GM23338 (cell line): ENCODE results near the gene NFKBIB. TPM values are rescaled to one million over a fixed set of nuclear protein-coding genes. Genes with fewer than 3 reads are reported as not detected.

ENCODE experiments used
- ATAC-seq: fragments of 200-7000 bp; cut with Tn5 transposase; 3 replicates; pipeline ENCODE4 v1.9.1; 2020
- DNase-seq: peaks from one replicate; pipeline ENCODE4 v3.0.0-alpha.2; 2015; ENCODE audit warnings: low spot score
- H2AFZ ChIP-seq: fragments of 200-600 bp; sonication (generic); 2 replicates; pipeline ENCODE4 v1.8.0; 2016; ENCODE audit warnings: antibody characterized with exemption, mild to moderate bottlenecking, moderate library complexity
- H3F3A ChIP-seq: fragments of 200-600 bp; sonication (generic); replicated peaks from 2 replicates; pipeline ENCODE4 v1.8.0; 2017; ENCODE audit warnings: antibody characterized with exemption, mixed run types, low read depth
- H3K27ac ChIP-seq: fragments of 200-600 bp; sonication (generic); 2 replicates; pipeline ENCODE4 v1.6.1; 2016; ENCODE audit warnings: low read depth
- H3K27me3 ChIP-seq: fragments of 200-600 bp; sonication (generic); 2 replicates; pipeline ENCODE4 v1.8.0; 2016; ENCODE audit warnings: mild to moderate bottlenecking, mixed run types, moderate library complexity; ENCODE audit not compliant: insufficient read depth
- H3K36me3 ChIP-seq: fragments of 200-600 bp; sonication (generic); 2 replicates; pipeline ENCODE4 v1.8.0; 2016; ENCODE audit warnings: mild to moderate bottlenecking; ENCODE audit not compliant: insufficient read depth
- H3K4me1 ChIP-seq: fragments of 200-600 bp; sonication (generic); 2 replicates; pipeline ENCODE4 v1.8.0; 2016; ENCODE audit warnings: mild to moderate bottlenecking, moderate library complexity; ENCODE audit not compliant: insufficient read depth
- H3K4me2 ChIP-seq: fragments of 200-600 bp; sonication (generic); 2 replicates; pipeline ENCODE4 v1.7.1; 2017; ENCODE audit warnings: mixed run types
- H3K4me3 ChIP-seq: fragments of 200-600 bp; sonication (generic); 2 replicates; pipeline ENCODE4 v1.6.1; 2016; ENCODE audit warnings: mixed run types
- H3K79me2 ChIP-seq: fragments of 200-600 bp; sonication (generic); replicated peaks from 2 replicates; pipeline ENCODE4 v1.8.0; 2017; ENCODE audit warnings: mild to moderate bottlenecking; ENCODE audit not compliant: insufficient read depth
- H3K9me2 ChIP-seq: fragments of 200-600 bp; sonication (generic); 2 replicates; pipeline ENCODE4 v1.8.0; 2017; ENCODE audit not compliant: insufficient read depth
- H4K20me1 ChIP-seq: fragments of 200-600 bp; sonication (generic); replicated peaks from 2 replicates; pipeline ENCODE4 v1.8.0; 2017; ENCODE audit warnings: mild to moderate bottlenecking; ENCODE audit not compliant: insufficient read depth
- H3K27ac Mint-ChIP-seq: 2 replicates; pipeline ENCODE4 v1.8.0; 2020; ENCODE audit warnings: inconsistent platforms, mild to moderate bottlenecking, moderate library complexity, mixed read lengths
- H3K27me3 Mint-ChIP-seq: 3 replicates; pipeline ENCODE4 v1.8.0; 2022; ENCODE audit warnings: low read depth, mild to moderate bottlenecking, moderate library complexity, mixed read lengths, inconsistent platforms; ENCODE audit not compliant: insufficient read depth, poor library complexity
- H3K36me3 Mint-ChIP-seq: 3 replicates; pipeline ENCODE4 v1.8.0; 2021; ENCODE audit warnings: low read depth, mild to moderate bottlenecking, inconsistent platforms, moderate library complexity, mixed read lengths
- H3K4me1 Mint-ChIP-seq: 3 replicates; pipeline ENCODE4 v1.8.0; 2020; ENCODE audit warnings: mild to moderate bottlenecking, inconsistent platforms, mixed read lengths
- H3K4me3 Mint-ChIP-seq: 3 replicates; pipeline ENCODE4 v1.8.0; 2021; ENCODE audit warnings: moderate library complexity, mild to moderate bottlenecking, inconsistent platforms, mixed read lengths
- H3K9me3 Mint-ChIP-seq: 3 replicates; pipeline ENCODE4 v1.8.0; 2020; ENCODE audit warnings: moderate library complexity, mild to moderate bottlenecking, inconsistent platforms, mixed read lengths
- CREB1 ChIP-seq: fragments of 250-450 bp; sonication (Bioruptor Pico); IDR thresholded peaks from 2 replicates; pipeline ENCODE4 v1.5.0; 2020; ENCODE audit warnings: low read depth, mild to moderate bottlenecking, moderate library complexity
- CTCF ChIP-seq, 2 experiments: fragments of 200-600 bp in 1 of 2; sonication (generic) in 1 of 2; conservative IDR thresholded peaks; 2 replicates each; pipeline versions ENCODE4 v1.5.1 to v1.6.1; 2016 to 2017; ENCODE audit warnings: antibody characterized with exemption in 2 of 2, low read depth in 2 of 2, mild to moderate bottlenecking in 2 of 2, moderate library complexity in 1 of 2
- EZH2 ChIP-seq: fragments of 200-600 bp; sonication (generic); IDR thresholded peaks from one replicate; pipeline ENCODE4 v1.8.0; 2017; ENCODE audit warnings: antibody characterized with exemption, mild to moderate bottlenecking, low read depth; ENCODE audit not compliant: unreplicated experiment
- EZH2phosphoT487 ChIP-seq: fragments of 200-600 bp; sonication (generic); IDR thresholded peaks from one replicate; pipeline ENCODE4 v1.8.1; 2018; ENCODE audit warnings: antibody characterized with exemption; ENCODE audit not compliant: unreplicated experiment
- JUNB ChIP-seq: IDR thresholded peaks from one replicate; pipeline ENCODE4 v1.6.1; 2016; ENCODE audit warnings: antibody characterized with exemption; ENCODE audit not compliant: unreplicated experiment
- NANOG ChIP-seq: IDR thresholded peaks from 2 replicates; pipeline ENCODE4 v1.6.1; 2016; ENCODE audit warnings: antibody characterized with exemption, borderline replicate concordance
- POLR2AphosphoS5 ChIP-seq: IDR thresholded peaks from 2 replicates; pipeline ENCODE4 v1.6.1; 2016; ENCODE audit warnings: antibody characterized with exemption, low read depth
- STAT1 ChIP-seq: IDR thresholded peaks from one replicate; pipeline ENCODE4 v1.6.1; 2016; ENCODE audit warnings: antibody characterized with exemption; ENCODE audit not compliant: unreplicated experiment
- ZNF114 ChIP-seq: fragments of 250-450 bp; sonication (Bioruptor Pico); IDR thresholded peaks from 2 replicates; pipeline ENCODE4 v1.5.0; 2020; ENCODE audit warnings: mild to moderate bottlenecking, moderate library complexity
- ZNF331 ChIP-seq: fragments of 250-450 bp; sonication (Bioruptor Pico); IDR thresholded peaks from 2 replicates; pipeline ENCODE4 v1.5.0; 2020; ENCODE audit warnings: low read depth, mild to moderate bottlenecking, moderate library complexity
- polyA plus RNA-seq: library from polyadenylated mRNA; unstranded; fragments of >200 nt; fragmentation: Nextera tagmentation; extraction: Ambion mirVana; gene quantifications from 2 replicates; pipeline ENCODE4 v1.2.1, GENCODE V29; 2016
- total RNA-seq: library from RNA; depleted of rRNA; stranded (reverse); fragments of >200 nt; shearing (Covaris generic); gene quantifications from 2 replicates; pipeline ENCODE4 v1.2.3, GENCODE V29; 2014
- TF ChIP-seq, protein P1 (sequence below): IDR thresholded peaks from 2 replicates; pipeline ENCODE4 v1.6.1; 2016; ENCODE audit warnings: antibody characterized with exemption
- TF ChIP-seq, protein P2 (sequence below): IDR thresholded peaks from one replicate; pipeline ENCODE4 v1.6.1; 2018; ENCODE audit warnings: antibody characterized with exemption; ENCODE audit not compliant: unreplicated experiment
- TF ChIP-seq, protein P3 (sequence below): fragments of 250-450 bp; sonication (Bioruptor Pico); IDR thresholded peaks from 2 replicates; pipeline ENCODE4 v1.5.0; 2020; ENCODE audit warnings: mild to moderate bottlenecking, moderate library complexity

NFKBIB gene
- total and polyA plus RNA-seq, 2 experiments from 2014 or later: 39.5 to 39.6 TPM

- no peak overlapping the region for H3K4me2 ChIP-seq
- H3K4me3 ChIP-seq: no peak overlapping the region
- no peaks in the 10 kb centered on the region for H3F3A ChIP-seq
- H3K4me3 Mint-ChIP-seq: no peak overlapping the region
- no peaks in the 10 kb centered on the region for H3K79me2 ChIP-seq
- H3K27ac ChIP-seq: no peak overlapping the region
- H3K9me3 Mint-ChIP-seq: no peaks in the 10 kb centered on the region
- no peak overlapping the region for H3K27ac Mint-ChIP-seq
- ATAC-seq (no peak), DNase-seq (no peak)
- H3K36me3 ChIP-seq: no peaks in the 10 kb centered on the region
- H3K27me3 Mint-ChIP-seq: no peaks in the 10 kb centered on the region
- H3K9me2 ChIP-seq: no peaks in the 10 kb centered on the region
- TF ChIP-seq, protein P1, sequence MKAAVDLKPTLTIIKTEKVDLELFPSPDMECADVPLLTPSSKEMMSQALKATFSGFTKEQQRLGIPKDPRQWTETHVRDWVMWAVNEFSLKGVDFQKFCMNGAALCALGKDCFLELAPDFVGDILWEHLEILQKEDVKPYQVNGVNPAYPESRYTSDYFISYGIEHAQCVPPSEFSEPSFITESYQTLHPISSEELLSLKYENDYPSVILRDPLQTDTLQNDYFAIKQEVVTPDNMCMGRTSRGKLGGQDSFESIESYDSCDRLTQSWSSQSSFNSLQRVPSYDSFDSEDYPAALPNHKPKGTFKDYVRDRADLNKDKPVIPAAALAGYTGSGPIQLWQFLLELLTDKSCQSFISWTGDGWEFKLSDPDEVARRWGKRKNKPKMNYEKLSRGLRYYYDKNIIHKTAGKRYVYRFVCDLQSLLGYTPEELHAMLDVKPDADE: no peak
- TF ChIP-seq CTCF (conservative IDR thresholded peaks at IDR 0.05; ENCODE audit: low read depth in 2 of 2) (no peak), EZH2phosphoT487 (no peak), POLR2AphosphoS5 (no peak), JUNB (no peak), NANOG (no peak), ZNF331 (no peak), ZNF114 (CRISPR knock-in tag) (no peak), EZH2 (no peak), STAT1 (no peak), CREB1 (CRISPR knock-in tag) (no peak)
- TF ChIP-seq, protein P2, sequence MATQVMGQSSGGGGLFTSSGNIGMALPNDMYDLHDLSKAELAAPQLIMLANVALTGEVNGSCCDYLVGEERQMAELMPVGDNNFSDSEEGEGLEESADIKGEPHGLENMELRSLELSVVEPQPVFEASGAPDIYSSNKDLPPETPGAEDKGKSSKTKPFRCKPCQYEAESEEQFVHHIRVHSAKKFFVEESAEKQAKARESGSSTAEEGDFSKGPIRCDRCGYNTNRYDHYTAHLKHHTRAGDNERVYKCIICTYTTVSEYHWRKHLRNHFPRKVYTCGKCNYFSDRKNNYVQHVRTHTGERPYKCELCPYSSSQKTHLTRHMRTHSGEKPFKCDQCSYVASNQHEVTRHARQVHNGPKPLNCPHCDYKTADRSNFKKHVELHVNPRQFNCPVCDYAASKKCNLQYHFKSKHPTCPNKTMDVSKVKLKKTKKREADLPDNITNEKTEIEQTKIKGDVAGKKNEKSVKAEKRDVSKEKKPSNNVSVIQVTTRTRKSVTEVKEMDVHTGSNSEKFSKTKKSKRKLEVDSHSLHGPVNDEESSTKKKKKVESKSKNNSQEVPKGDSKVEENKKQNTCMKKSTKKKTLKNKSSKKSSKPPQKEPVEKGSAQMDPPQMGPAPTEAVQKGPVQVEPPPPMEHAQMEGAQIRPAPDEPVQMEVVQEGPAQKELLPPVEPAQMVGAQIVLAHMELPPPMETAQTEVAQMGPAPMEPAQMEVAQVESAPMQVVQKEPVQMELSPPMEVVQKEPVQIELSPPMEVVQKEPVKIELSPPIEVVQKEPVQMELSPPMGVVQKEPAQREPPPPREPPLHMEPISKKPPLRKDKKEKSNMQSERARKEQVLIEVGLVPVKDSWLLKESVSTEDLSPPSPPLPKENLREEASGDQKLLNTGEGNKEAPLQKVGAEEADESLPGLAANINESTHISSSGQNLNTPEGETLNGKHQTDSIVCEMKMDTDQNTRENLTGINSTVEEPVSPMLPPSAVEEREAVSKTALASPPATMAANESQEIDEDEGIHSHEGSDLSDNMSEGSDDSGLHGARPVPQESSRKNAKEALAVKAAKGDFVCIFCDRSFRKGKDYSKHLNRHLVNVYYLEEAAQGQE: no peak
- TF ChIP-seq, protein P3, sequence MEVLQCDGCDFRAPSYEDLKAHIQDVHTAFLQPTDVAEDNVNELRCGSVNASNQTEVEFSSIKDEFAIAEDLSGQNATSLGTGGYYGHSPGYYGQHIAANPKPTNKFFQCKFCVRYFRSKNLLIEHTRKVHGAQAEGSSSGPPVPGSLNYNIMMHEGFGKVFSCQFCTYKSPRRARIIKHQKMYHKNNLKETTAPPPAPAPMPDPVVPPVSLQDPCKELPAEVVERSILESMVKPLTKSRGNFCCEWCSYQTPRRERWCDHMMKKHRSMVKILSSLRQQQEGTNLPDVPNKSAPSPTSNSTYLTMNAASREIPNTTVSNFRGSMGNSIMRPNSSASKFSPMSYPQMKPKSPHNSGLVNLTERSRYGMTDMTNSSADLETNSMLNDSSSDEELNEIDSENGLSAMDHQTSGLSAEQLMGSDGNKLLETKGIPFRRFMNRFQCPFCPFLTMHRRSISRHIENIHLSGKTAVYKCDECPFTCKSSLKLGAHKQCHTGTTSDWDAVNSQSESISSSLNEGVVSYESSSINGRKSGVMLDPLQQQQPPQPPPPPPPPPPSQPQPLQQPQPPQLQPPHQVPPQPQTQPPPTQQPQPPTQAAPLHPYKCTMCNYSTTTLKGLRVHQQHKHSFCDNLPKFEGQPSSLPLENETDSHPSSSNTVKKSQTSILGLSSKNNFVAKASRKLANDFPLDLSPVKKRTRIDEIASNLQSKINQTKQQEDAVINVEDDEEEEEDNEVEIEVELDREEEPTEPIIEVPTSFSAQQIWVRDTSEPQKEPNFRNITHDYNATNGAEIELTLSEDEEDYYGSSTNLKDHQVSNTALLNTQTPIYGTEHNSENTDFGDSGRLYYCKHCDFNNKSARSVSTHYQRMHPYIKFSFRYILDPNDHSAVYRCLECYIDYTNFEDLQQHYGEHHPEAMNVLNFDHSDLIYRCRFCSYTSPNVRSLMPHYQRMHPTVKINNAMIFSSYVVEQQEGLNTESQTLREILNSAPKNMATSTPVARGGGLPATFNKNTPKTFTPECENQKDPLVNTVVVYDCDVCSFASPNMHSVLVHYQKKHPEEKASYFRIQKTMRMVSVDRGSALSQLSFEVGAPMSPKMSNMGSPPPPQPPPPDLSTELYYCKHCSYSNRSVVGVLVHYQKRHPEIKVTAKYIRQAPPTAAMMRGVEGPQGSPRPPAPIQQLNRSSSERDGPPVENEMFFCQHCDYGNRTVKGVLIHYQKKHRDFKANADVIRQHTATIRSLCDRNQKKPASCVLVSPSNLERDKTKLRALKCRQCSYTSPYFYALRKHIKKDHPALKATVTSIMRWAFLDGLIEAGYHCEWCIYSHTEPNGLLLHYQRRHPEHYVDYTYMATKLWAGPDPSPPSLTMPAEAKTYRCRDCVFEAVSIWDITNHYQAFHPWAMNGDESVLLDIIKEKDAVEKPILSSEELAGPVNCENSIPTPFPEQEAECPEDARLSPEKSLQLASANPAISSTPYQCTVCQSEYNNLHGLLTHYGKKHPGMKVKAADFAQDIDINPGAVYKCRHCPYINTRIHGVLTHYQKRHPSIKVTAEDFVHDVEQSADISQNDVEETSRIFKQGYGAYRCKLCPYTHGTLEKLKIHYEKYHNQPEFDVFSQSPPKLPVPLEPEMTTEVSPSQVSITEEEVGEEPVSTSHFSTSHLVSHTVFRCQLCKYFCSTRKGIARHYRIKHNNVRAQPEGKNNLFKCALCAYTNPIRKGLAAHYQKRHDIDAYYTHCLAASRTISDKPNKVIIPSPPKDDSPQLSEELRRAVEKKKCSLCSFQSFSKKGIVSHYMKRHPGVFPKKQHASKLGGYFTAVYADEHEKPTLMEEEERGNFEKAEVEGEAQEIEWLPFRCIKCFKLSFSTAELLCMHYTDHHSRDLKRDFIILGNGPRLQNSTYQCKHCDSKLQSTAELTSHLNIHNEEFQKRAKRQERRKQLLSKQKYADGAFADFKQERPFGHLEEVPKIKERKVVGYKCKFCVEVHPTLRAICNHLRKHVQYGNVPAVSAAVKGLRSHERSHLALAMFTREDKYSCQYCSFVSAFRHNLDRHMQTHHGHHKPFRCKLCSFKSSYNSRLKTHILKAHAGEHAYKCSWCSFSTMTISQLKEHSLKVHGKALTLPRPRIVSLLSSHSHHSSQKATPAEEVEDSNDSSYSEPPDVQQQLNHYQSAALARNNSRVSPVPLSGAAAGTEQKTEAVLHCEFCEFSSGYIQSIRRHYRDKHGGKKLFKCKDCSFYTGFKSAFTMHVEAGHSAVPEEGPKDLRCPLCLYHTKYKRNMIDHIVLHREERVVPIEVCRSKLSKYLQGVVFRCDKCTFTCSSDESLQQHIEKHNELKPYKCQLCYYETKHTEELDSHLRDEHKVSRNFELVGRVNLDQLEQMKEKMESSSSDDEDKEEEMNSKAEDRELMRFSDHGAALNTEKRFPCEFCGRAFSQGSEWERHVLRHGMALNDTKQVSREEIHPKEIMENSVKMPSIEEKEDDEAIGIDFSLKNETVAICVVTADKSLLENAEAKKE (CRISPR knock-in tag): no peak
- H3K27me3 ChIP-seq: no peaks in the 10 kb centered on the region
- H3K36me3 Mint-ChIP-seq: 0 out of 3 replicates have a peak, but pooled peaks cover 3% of the 10 kb centered on the region
- no peaks in the 10 kb centered on the region for H4K20me1 ChIP-seq
- no peaks in the 10 kb centered on the region; the same call in 2 of the 3 replicates for H3K4me1 Mint-ChIP-seq
- H2AFZ ChIP-seq: no peak overlapping the region
- no peaks in the 10 kb centered on the region for H3K4me1 ChIP-seq
Observed at GRCh38 chr19:38888876-38889275, 10.9 kb upstream of the NFKBIB start.
